Astrocyte (in vitro differentiated cells and primary cell): Measurements from ENCODE around the gene GBA2. TPM values are rescaled to one million over a fixed set of nuclear protein-coding genes. Genes with fewer than 3 reads are reported as not detected.

Experiments used
- DNase-seq: peaks from one replicate; pipeline ENCODE4 v3.0.0-alpha.2; 2010; ENCODE audit warnings: low read depth
- FAIRE-seq: peaks from 2 replicates; lab custom pipeline; 2011; peaks lifted over from hg19 to GRCh38; lab: Jason Lieb, UNC
- H2AFZ ChIP-seq: 2 replicates; pipeline ENCODE4 v1.6.0; 2012; ENCODE audit warnings: low read depth, low read length, inconsistent platforms
- H3K27ac ChIP-seq: 2 replicates; pipeline ENCODE4 v1.5.1; 2011; ENCODE audit warnings: low read depth, low read length, inconsistent platforms
- H3K27me3 ChIP-seq: 2 replicates; pipeline ENCODE4 v1.6.0; 2011; ENCODE audit warnings: low read length, inconsistent platforms; ENCODE audit not compliant: insufficient read depth
- H3K36me3 ChIP-seq: 2 replicates; pipeline ENCODE4 v1.5.1; 2011; ENCODE audit warnings: low read length, inconsistent platforms; ENCODE audit not compliant: insufficient read depth
- H3K4me1 ChIP-seq: 2 replicates; pipeline ENCODE4 v1.5.1; 2011; ENCODE audit warnings: low read length, inconsistent platforms; ENCODE audit not compliant: insufficient read depth
- H3K4me2 ChIP-seq: 2 replicates; pipeline ENCODE4 v1.6.0; 2012; ENCODE audit warnings: low read length, inconsistent platforms
- H3K4me3 ChIP-seq: 2 replicates; pipeline ENCODE4 v1.5.1; 2011; ENCODE audit warnings: low read depth, mild to moderate bottlenecking, low read length, inconsistent platforms; ENCODE audit not compliant: insufficient read depth
- H3K79me2 ChIP-seq: 2 replicates; pipeline ENCODE4 v1.6.0; 2012; ENCODE audit warnings: mild to moderate bottlenecking, low read length, inconsistent platforms; ENCODE audit not compliant: insufficient read depth
- H3K9ac ChIP-seq: 2 replicates; pipeline ENCODE4 v1.6.0; 2012; ENCODE audit warnings: mild to moderate bottlenecking, low read length, inconsistent platforms
- H3K9me3 ChIP-seq: 2 replicates; pipeline ENCODE4 v1.5.1; 2012; ENCODE audit warnings: low read depth, mild to moderate bottlenecking, low read length, inconsistent platforms; ENCODE audit not compliant: insufficient read depth
- H4K20me1 ChIP-seq: 2 replicates; pipeline ENCODE4 v1.6.0; 2012; ENCODE audit warnings: low read length, inconsistent platforms; ENCODE audit not compliant: insufficient read depth
- H3K27ac Mint-ChIP-seq: one replicate; pipeline ENCODE4 v1.8.0; 2021; ENCODE audit warnings: mild to moderate bottlenecking, mixed read lengths; ENCODE audit not compliant: unreplicated experiment
- H3K27me3 Mint-ChIP-seq: one replicate; pipeline ENCODE4 v1.8.0; 2021; ENCODE audit warnings: low read depth, mixed read lengths; ENCODE audit not compliant: unreplicated experiment
- H3K36me3 Mint-ChIP-seq: one replicate; pipeline ENCODE4 v1.8.0; 2021; ENCODE audit warnings: low read depth, mixed read lengths; ENCODE audit not compliant: unreplicated experiment
- H3K4me1 Mint-ChIP-seq: one replicate; pipeline ENCODE4 v1.8.0; 2021; ENCODE audit warnings: low read depth, mixed read lengths; ENCODE audit not compliant: unreplicated experiment
- H3K4me3 Mint-ChIP-seq: one replicate; pipeline ENCODE4 v1.8.0; 2021; ENCODE audit warnings: mild to moderate bottlenecking, moderate library complexity, mixed read lengths; ENCODE audit not compliant: unreplicated experiment
- H3K9me3 Mint-ChIP-seq: one replicate; pipeline ENCODE4 v1.8.0; 2021; ENCODE audit warnings: mild to moderate bottlenecking, mixed read lengths; ENCODE audit not compliant: unreplicated experiment
- CTCF ChIP-seq: IDR thresholded peaks from 2 replicates; pipeline ENCODE4 v1.5.1; 2011; ENCODE audit warnings: low read depth, mild to moderate bottlenecking, inconsistent platforms, low read length, moderate library complexity; ENCODE audit not compliant: insufficient read depth
- EZH2 ChIP-seq: IDR thresholded peaks from 2 replicates; pipeline ENCODE4 v1.6.1; 2012; ENCODE audit warnings: mild to moderate bottlenecking, low read length, inconsistent platforms; ENCODE audit not compliant: insufficient read depth
- total RNA-seq: library from RNA; stranded (reverse); gene quantifications from 2 replicates; pipeline ENCODE4 v1.2.1, GENCODE V29; 2021

Gene GBA2
- total RNA-seq, 1 donor from 2014 or later, result 42.5 TPM

GRCh38 chr9:35790025-35790384, 41.0 kb upstream of the GBA2 start:
- peaks cover 8% of the 10 kb centered on the region for H3K36me3 Mint-ChIP-seq
- H3K27ac Mint-ChIP-seq, result no peak overlapping the region
- H3K9me3 Mint-ChIP-seq, result no peaks in the 10 kb centered on the region
- FAIRE-seq (no peak), DNase-seq (no peak)
- Histone ChIP-seq H3K9me3 (no peaks in the 10 kb centered on the region), H3K27me3 (peaks cover 8% of the 10 kb centered on the region), H3K36me3 (no peaks in the 10 kb centered on the region), H3K27ac (no peak overlapping the region), H3K4me3 (no peak overlapping the region), H2AFZ (no peak overlapping the region), H3K4me1 (peaks cover 20% of the 10 kb centered on the region), H3K9ac (no peak overlapping the region), H3K4me2 (no peak overlapping the region), H3K79me2 (peaks cover 24% of the 10 kb centered on the region), H4K20me1 (peaks cover under 1% of the 10 kb centered on the region)
- no peak for TF ChIP-seq EZH2
- H3K4me3 Mint-ChIP-seq, result no peak overlapping the region
- H3K4me1 Mint-ChIP-seq, result peaks cover 24% of the 10 kb centered on the region
- H3K27me3 Mint-ChIP-seq, result no peaks in the 10 kb centered on the region

- FAIRE-seq (no peak), DNase-seq (no peak)
- no peaks in the 10 kb centered on the region for H3K9me3 ChIP-seq
- TF ChIP-seq EZH2 (no peak), CTCF (no peak)
- H4K20me1 ChIP-seq, result no peaks in the 10 kb centered on the region
- Mint-ChIP-seq H3K36me3 (peaks cover 8% of the 10 kb centered on the region), H3K4me1 (peaks cover 20% of the 10 kb centered on the region), H3K27me3 (no peaks in the 10 kb centered on the region), H3K27ac (no peak overlapping the region), H3K9me3 (no peaks in the 10 kb centered on the region), H3K4me3 (no peak overlapping the region)
- H3K27ac ChIP-seq, result no peak overlapping the region
- peaks cover 18% of the 10 kb centered on the region for H3K4me1 ChIP-seq
- no peak overlapping the region for H3K9ac ChIP-seq
- H3K36me3 ChIP-seq, result no peaks in the 10 kb centered on the region
- H3K4me3 ChIP-seq, result no peak overlapping the region
- H3K27me3 ChIP-seq, result peaks cover 8% of the 10 kb centered on the region
- no peak overlapping the region for H3K4me2 ChIP-seq
- peaks cover 20% of the 10 kb centered on the region for H3K79me2 ChIP-seq
- no peak overlapping the region for H2AFZ ChIP-seq
Measured at GRCh38 chr9:35789541-35789940, 40.5 kb upstream of the GBA2 start.

GRCh38 chr9:35783418-35783817, 34.4 kb upstream of the GBA2 start:
- Mint-ChIP-seq H3K4me3 (no peak overlapping the region), H3K9me3 (no peaks in the 10 kb centered on the region), H3K27me3 (no peaks in the 10 kb centered on the region), H3K27ac (no peak overlapping the region), H3K36me3 (peaks cover 8% of the 10 kb centered on the region), H3K4me1 (no peaks in the 10 kb centered on the region)
- no peaks in the 10 kb centered on the region for H4K20me1 ChIP-seq
- H3K4me1 ChIP-seq, result no peaks in the 10 kb centered on the region
- TF ChIP-seq CTCF (no peak), EZH2 (no peak)
- H3K9ac ChIP-seq, result no peak overlapping the region
- no peak overlapping the region for H3K27ac ChIP-seq
- H3K79me2 ChIP-seq, result no peaks in the 10 kb centered on the region
- FAIRE-seq, result no peak
- H2AFZ ChIP-seq, result no peak overlapping the region
- no peak overlapping the region for H3K4me2 ChIP-seq
- no peaks in the 10 kb centered on the region for H3K36me3 ChIP-seq
- H3K9me3 ChIP-seq, result no peaks in the 10 kb centered on the region
- no peak overlapping the region for H3K4me3 ChIP-seq
- H3K27me3 ChIP-seq, result peaks cover 21% of the 10 kb centered on the region
- DNase-seq, result no peak
